Vagina (tissue), 2 donors: Measurements from ENCODE around the gene TSPEAR. TPM values are rescaled to one million over a fixed set of nuclear protein-coding genes. Genes with fewer than 3 reads are reported as not detected.
"Not testable (repeated sequence)": the region's sequence is repeated elsewhere in the genome, so short reads cannot be mapped to it uniquely, and the experiment has no call there.

Experiments used
- DNase-seq, 2 donors: peaks; one replicate each; pipeline ENCODE4 v3.0.0-alpha.2; 2017; ENCODE audit errors: extremely low spot score in 2 of 2
- H3K27ac ChIP-seq: fragments of 200-600 bp; sonication (generic); one replicate; pipeline ENCODE4 v1.5.1; 2019
- H3K27me3 ChIP-seq: fragments of 200-600 bp; sonication (generic); one replicate; pipeline ENCODE4 v1.5.1; 2019
- H3K36me3 ChIP-seq, 2 donors: fragments of 200-600 bp; sonication (generic); one replicate each; pipeline ENCODE4 v1.5.1; 2017 to 2019
- H3K4me1 ChIP-seq: fragments of 200-600 bp; sonication (generic); one replicate; pipeline ENCODE4 v1.5.1; 2019
- H3K4me3 ChIP-seq, 2 donors: fragments of 200-600 bp; sonication (generic); 1 replicate in 1 of 2; 2 replicates in 1 of 2; pipeline ENCODE4 v1.5.1; 2016 to 2019
- H3K9me3 ChIP-seq: fragments of 200-600 bp; sonication (generic); one replicate; pipeline ENCODE4 v1.5.1; 2019
- CTCF ChIP-seq, 3 experiments: fragments of 450-650 bp in 2 of 3; fragments of 200-600 bp in 1 of 3; sonication (generic) in 1 of 3; IDR thresholded peaks; one replicate each; pipeline ENCODE4 v1.5.1; 2017 to 2019; ENCODE audit warnings: antibody characterized with exemption in 3 of 3, mild to moderate bottlenecking in 2 of 3, moderate library complexity in 2 of 3
- POLR2A ChIP-seq, 2 donors: fragments of 450-650 bp; IDR thresholded peaks; one replicate each; pipeline ENCODE4 v1.6.1; 2017; ENCODE audit warnings: antibody characterized with exemption in 2 of 2, mild to moderate bottlenecking in 2 of 2, moderate library complexity in 2 of 2
- POLR2AphosphoS5 ChIP-seq, 2 donors: sonication (generic); formaldehyde crosslinking; IDR thresholded peaks; one replicate each; pipeline ENCODE4 v1.9.0; 2017; ENCODE audit warnings: antibody characterized with exemption in 2 of 2, mild to moderate bottlenecking in 2 of 2, low read depth in 1 of 2; ENCODE audit not compliant: insufficient read depth in 1 of 2
- intact Hi-C: fragments of 100-400 bp; cut with DNase I; formaldehyde crosslinking; loops from one replicate; pipeline ENCODE4 v1.15.1; 2023
- total RNA-seq: library from RNA; depleted of rRNA; stranded (reverse); fragments of >200 nt; gene quantifications from one replicate; pipeline ENCODE4 v1.2.3, GENCODE V29; 2016

Gene TSPEAR
- total RNA-seq, 1 donor from 2014 or later = not detected

DNA sequence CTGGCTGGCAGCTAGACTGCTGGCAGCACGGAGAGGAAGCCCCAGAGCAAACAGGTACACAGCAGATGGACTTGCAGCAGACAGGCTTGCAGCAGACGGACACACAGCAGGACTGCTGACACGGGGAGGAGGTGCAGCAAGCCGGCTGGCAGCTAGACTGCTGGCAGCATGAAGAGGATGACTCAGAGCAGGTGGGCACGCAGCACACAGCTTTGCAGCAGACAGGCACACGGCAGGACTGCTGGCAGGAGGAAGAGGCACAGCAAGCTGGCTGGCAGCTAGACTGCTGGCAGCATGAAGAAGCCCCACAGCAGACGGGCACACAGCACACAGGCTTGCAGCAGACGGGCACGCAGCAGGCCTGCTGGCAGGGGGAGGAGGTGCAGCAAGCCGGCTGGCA is 160.6 kb downstream of the TSPEAR start:
- Histone ChIP-seq H3K4me1 (no peaks in the 10 kb centered on the region), H3K27me3 (no peaks in the 10 kb centered on the region), H3K27ac (no peak overlapping the region), H3K36me3 (no peaks in the 10 kb centered on the region), H3K9me3 (no peaks in the 10 kb centered on the region), H3K4me3 (no peak overlapping the region)
- DNase-seq = peak; percentile 60 to 61
- TF ChIP-seq POLR2A (IDR thresholded peaks at IDR 0.05) (no peak), CTCF (IDR thresholded peaks at IDR 0.05) (no peak), POLR2AphosphoS5 (IDR thresholded peaks at IDR 0.05; ENCODE audit: insufficient read depth in 1 of 2, low read depth in 1 of 2) (no peak)
- intact Hi-C loops = no loop called here

DNA sequence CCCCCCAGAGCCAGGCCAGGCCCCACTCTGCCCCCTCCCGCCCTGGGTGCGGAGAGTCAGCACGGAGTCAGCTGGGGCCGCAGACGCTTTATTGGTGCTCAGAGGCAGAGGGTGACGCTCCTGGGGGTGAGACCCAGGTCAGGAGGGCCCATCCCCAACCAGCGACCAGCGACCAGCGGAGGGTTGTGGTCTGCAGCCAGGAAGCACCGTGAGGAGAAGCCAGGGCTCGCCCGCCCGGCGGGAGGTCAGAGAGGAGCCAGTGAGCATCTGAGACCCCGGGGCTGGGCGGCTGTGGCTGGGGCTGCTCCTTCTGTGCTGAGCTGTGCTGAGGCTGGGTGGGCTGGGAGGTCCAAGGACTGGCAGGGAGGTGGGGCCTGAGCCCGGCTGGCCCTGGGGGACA is 161.1 kb downstream of the TSPEAR start:
- peak; percentile 32 to 93 for DNase-seq
- H3K4me3 ChIP-seq, H3K36me3 ChIP-seq, intact Hi-C loops, H3K4me1 ChIP-seq, H3K27me3 ChIP-seq, H3K27ac ChIP-seq, H3K9me3 ChIP-seq: not testable (repeated sequence)

GRCh38 chr21:44549525-44550211 is 161.7 kb downstream of the TSPEAR start:
- Histone ChIP-seq H3K9me3 (no peaks in the 10 kb centered on the region), H3K27me3 (no peaks in the 10 kb centered on the region), H3K4me1 (no peaks in the 10 kb centered on the region), H3K4me3 (no peak overlapping the region), H3K36me3 (no peaks in the 10 kb centered on the region), H3K27ac (no peak overlapping the region)
- peak; percentile 34 to 77 for DNase-seq
- intact Hi-C loops = no loop called here
- TF ChIP-seq POLR2A (IDR thresholded peaks at IDR 0.05) (no peak), CTCF (IDR thresholded peaks at IDR 0.05) (no peak)

GRCh38 chr21:44548922-44549321 is 162.4 kb downstream of the TSPEAR start:
- Histone ChIP-seq H3K36me3 (no peaks in the 10 kb centered on the region), H3K9me3 (no peaks in the 10 kb centered on the region), H3K27me3 (no peaks in the 10 kb centered on the region), H3K27ac (no peak overlapping the region), H3K4me3 (no peak overlapping the region), H3K4me1 (no peaks in the 10 kb centered on the region)
- DNase-seq = peak in 1 of 2 donors; percentile 20
- intact Hi-C loops = no loop called here
- TF ChIP-seq CTCF (IDR thresholded peaks at IDR 0.05) (no peak), POLR2A (IDR thresholded peaks at IDR 0.05) (no peak), POLR2AphosphoS5 (IDR thresholded peaks at IDR 0.05; ENCODE audit: insufficient read depth in 1 of 2, low read depth in 1 of 2) (no peak)

- Histone ChIP-seq H3K4me3 (no peak overlapping the region), H3K9me3 (no peaks in the 10 kb centered on the region), H3K4me1 (no peaks in the 10 kb centered on the region), H3K27me3 (no peaks in the 10 kb centered on the region), H3K27ac (no peak overlapping the region), H3K36me3 (no peaks in the 10 kb centered on the region)
- intact Hi-C loops = no loop called here
- DNase-seq = peak in 1 of 2 donors; percentile 13
- TF ChIP-seq CTCF (IDR thresholded peaks at IDR 0.05) (no peak), POLR2AphosphoS5 (IDR thresholded peaks at IDR 0.05; ENCODE audit: insufficient read depth in 1 of 2, low read depth in 1 of 2) (no peak), POLR2A (IDR thresholded peaks at IDR 0.05) (no peak)
Measured at GRCh38 chr21:44548381-44548780, 163.0 kb downstream of the TSPEAR start.
